SK-N-DZ (cell line): Measurements from ENCODE around the gene MUC5B.
A peak's percentile ranks its signal among the peaks of the same experiment; 100 is the strongest.
"Not testable (repeated sequence)": the region's sequence is repeated elsewhere in the genome, so short reads cannot be mapped to it uniquely, and the experiment has no call there.

Experiments
- DNase-seq: peaks from one replicate; pipeline ENCODE4 v3.0.0-alpha.2; 2015; ENCODE audit warnings: low spot score

Gene MUC5B

DNA sequence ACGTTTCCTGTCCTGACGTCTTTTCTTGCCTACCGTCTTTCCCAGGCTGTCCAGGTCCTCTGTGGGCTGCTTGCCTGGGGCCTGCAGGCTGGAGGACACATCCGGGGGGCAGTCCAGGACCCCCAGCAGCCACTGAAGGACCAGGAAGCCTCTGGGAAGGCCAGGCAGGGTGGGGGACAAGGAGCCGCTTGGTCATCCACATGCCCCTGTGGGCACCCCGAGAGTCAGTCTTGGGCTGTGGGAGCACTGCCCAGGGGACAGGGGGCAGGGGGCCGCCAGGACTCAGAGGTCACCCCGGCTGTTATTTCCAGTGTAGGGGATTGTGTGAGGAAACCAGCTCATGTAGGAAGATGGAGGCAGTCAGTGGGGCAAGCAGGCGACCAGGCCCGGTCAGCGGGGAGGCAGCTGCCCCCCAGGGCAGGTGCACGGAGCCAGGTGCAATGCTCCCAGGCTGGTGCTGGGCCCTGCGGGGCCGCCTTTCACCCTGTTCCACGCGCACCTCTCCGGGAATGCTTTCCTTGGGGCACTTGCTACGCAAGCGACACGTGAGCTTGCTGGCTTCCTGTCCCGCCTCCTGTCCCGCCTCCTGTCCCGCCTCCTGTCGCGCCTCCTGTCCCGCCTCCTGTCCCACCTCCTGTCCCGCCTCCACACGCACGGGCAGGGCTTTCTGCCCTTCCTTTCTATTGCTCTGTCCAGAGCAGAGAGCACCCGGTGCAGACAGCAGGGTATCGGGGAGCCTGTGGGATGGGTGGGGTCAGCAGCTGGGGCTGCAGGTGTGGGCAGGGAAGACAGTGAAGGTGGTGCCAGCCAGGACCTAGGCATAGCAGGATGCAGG lies 39.5 kb downstream of the MUC5B start:
- peak; percentile 90 for DNase-seq

- DNase-seq, result no peak
Measured at GRCh38 chr11:1263010-1263409, 40.1 kb downstream of the MUC5B start.

DNA sequence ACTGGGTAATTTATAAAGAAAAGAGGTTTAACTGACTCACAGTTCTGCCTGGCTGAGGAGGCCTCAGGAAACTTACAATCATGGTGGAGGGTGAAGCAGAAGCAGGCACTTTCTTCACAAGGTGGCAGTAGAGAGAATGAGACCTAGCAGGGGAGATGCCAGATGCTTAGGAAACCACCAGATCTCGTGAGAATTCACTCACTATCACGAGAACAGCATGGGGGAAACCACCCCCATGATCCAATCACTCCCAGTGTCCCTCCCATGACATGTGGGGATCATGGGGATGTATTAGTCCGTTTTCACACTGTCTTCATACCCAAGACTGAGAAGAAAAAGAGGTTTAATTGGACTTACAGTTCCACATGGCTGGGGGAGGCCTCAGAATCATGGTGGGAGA lies 41.6 kb downstream of the MUC5B start:
- peak; percentile 74 for DNase-seq

DNA sequence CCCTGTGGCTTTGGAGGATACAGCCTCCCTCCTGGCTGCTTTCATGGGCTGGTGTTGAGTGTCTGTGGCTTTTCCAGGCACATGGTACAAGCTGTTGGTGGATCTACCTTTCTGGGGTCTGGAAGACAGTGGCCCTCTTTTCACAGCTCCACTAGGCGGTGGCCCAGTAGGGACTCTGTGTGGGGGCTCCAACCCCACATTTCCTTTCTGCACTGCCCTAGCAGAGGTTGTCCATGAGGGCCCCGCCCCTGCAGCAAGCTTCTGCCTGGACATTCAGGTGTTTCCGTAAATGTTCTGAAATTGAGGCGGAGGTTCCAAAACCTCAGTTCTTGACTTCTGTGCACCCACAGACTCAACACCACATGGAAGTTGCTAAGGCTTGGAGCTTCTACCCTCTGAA lies 42.6 kb downstream of the MUC5B start:
- not testable (repeated sequence) for DNase-seq

DNA sequence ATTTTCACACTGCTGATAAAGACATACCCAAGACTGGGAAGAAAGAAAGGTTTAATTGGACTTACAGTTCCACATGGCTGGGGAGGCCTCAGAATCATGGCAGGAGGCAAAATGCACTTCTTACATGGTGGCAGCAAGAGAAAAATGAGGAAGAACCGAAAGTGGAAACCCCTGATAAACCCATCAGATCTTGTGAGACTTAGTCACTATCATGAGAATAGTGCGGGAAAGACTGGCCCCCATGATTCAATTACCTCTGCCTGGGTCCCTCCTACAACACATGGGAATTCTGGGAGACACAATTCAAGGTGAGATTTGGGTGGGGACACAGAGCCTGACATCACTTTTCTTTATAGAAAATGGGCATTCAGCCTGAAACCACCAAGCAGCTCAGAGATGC lies 44.1 kb downstream of the MUC5B start:
- not testable (repeated sequence) for DNase-seq

GRCh38 chr11:1267441-1268100 lies 44.7 kb downstream of the MUC5B start:
- no peak for DNase-seq

DNA sequence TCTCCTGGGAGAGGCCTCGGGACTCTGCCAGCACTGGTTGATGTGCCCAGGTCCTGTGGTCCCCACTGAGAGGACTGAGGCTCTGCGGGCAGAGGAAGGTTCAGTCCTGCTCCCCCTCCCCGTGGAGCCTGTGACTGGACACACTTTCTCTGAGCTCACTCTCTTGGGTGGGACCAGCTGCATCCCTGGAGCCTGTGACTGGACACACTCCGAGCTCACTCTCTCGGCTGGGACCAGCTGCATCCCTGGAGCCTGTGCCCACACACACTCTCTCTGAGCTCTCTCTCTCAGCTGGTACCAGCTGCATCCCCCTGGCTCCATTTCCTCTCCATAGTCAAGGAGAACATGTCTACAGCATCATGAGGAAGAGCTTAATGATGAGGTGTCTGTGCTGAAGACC lies 47.1 kb downstream of the MUC5B start:
- DNase-seq, result no peak

DNA sequence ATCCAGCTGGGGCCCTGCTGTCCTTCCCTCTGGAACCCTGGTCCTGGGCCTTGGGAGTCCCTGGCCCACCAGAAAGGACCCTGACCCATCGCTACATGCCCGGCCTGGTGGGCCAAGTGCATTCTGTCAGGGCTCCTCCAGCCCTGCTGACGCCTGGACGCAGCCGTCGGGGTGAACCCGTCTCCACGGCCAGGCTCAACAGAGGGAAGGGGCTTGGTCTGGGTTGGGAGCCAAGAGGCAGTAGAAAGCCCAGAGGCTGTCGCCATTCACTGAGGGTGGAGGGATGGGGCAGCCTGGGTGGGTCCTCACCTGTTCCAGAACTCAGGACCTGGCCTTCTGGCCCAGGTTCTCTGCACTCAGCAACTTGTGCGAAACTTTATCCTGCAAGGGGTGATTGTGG lies 47.6 kb downstream of the MUC5B start:
- no peak for DNase-seq

GRCh38 chr11:1271002-1271401 lies 48.1 kb downstream of the MUC5B start:
- DNase-seq, result no peak

DNA sequence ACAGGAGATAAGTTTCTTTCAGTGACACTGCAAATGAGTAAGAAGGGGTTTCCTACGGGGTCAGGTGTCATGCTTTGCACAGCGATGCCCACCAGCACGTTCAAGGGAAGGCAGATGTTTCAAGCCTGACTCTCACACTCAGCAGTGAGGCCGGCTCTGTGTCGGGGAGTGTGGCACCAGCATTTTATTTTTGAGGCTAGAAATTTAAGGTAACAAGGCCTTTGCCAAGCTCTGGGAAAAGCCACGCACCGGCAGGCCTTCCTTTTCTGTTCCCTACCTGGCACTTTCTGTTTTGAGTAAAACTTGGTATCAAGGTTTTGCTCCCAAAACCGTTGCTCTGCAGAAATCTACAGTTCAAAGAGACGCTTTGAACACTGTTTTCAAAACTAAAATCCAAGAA lies 48.5 kb downstream of the MUC5B start:
- DNase-seq, result no peak

GRCh38 chr11:1271927-1272326 lies 49.1 kb downstream of the MUC5B start:
- DNase-seq, result no peak

DNA sequence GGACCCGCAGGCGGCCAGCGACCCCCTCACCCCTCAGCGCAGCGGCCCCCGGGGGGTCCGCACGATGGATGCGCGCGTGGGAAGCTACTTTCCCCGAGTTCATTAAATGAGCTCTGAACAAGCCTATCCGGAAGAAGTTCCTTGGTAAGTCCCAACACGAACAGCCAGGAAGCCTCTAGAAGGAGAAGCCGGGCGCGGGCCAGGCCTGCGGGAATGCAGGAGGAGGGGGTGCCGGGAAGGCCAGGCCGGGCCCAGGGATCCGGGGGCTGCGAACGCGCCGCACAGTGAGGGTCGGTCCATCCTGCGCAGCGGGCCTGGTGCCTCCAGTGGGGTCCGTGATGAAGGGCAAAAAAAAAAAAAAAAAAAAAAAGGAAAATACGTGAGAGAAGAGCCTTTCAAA lies 49.7 kb downstream of the MUC5B start:
- DNase-seq, result no peak

DNA sequence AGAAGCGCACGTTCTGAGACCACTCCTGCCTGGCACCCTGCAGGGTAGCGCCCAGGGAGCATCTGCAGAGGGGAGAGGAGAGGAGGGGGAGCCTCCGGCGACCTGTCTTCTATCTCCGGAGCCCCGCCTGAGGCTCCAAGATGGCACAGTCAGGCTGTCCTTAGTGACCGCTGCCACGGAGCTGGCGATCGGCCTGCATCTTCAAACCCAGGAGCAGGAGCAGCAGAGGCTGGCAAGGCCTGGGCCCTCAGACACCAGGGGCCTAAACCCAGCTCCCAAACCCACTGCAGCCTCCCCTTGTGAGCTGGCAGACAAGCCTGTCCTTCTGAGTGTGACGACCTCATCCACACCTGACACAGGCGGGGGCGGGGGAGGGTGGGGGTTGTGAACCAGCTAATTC lies 51.6 kb downstream of the MUC5B start:
- DNase-seq, result no peak

DNA sequence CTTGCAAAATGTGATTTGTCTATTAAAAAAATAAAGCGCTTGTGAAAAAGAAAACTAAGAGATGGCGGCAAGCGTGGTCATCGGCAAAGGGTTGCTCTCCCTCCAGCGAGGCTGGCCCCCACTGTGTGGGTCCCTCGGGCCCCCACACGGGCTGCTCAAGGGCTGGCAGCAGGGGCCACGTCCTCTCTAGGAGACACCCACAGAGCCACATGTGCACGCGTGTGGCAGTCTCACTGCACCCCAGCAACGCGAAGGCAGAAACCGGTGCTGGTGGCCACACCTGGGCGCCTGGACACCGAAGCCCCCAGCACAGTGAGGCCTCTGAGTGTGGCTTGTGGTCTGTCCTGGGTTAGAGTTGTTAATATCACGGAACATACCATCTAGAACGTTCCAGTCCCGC lies 52.2 kb downstream of the MUC5B start:
- no peak for DNase-seq

DNA sequence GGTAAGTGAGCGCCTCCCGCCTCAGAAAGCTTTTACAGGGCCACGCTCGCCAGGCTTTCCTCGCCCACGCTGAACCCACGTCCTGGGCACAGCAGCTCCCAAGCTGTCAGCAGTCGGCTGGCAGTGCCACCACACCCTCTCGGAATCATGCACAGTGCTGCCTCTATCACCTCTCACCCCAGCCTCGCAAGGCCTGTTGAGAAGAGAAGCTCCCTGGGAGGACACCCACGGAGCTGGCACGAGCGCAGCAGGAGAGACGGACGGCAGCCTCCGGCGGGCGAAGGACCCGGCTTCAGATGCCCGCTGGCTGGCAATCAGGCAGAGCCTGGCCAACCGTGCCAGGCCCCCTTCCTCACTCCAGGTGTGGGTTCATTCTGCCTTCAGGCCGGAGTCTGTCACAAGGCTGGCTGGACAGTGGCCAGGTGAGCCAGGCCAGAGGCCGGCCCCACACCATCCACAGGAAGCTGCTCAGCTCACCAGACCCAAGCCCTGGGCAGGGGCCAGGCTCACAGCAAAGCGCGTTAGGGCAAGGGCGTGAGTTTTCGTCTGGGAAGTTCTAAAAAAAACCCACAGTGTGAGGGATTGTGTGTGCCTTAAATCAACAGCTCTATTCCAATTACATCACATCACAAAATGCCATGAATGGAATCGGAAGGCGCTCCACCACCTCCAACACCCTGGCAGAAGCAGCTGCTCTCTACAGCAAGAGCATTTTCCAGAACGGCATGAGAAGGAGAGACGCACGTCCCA lies 53.4 kb downstream of the MUC5B start:
- DNase-seq, result no peak

GRCh38 chr11:1276866-1277615 lies 54.2 kb downstream of the MUC5B start:
- no peak for DNase-seq

- DNase-seq, result no peak
Measured at GRCh38 chr11:1277936-1278512, 55.2 kb downstream of the MUC5B start.

GRCh38 chr11:1278766-1279673 lies 56.2 kb downstream of the MUC5B start:
- DNase-seq, result no peak

- no peak for DNase-seq
Measured at GRCh38 chr11:1279674-1280055, 56.8 kb downstream of the MUC5B start.
